ENCODE data around the gene ATP1B1.
A peak's percentile ranks its signal among the peaks of the same experiment; 100 is the strongest.

- TF ChIP-seq, protein P1, sequence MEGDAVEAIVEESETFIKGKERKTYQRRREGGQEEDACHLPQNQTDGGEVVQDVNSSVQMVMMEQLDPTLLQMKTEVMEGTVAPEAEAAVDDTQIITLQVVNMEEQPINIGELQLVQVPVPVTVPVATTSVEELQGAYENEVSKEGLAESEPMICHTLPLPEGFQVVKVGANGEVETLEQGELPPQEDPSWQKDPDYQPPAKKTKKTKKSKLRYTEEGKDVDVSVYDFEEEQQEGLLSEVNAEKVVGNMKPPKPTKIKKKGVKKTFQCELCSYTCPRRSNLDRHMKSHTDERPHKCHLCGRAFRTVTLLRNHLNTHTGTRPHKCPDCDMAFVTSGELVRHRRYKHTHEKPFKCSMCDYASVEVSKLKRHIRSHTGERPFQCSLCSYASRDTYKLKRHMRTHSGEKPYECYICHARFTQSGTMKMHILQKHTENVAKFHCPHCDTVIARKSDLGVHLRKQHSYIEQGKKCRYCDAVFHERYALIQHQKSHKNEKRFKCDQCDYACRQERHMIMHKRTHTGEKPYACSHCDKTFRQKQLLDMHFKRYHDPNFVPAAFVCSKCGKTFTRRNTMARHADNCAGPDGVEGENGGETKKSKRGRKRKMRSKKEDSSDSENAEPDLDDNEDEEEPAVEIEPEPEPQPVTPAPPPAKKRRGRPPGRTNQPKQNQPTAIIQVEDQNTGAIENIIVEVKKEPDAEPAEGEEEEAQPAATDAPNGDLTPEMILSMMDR (IDR thresholded peaks at IDR 0.05) = peak; percentile 14
- no peak for TF ChIP-seq EZH2 (IDR thresholded peaks at IDR 0.05)
- TF ChIP-seq EZH2phosphoT487 (IDR thresholded peaks at IDR 0.05) = no peak
These were observed 926 bp upstream of the ATP1B1 start for GRCh38 chr1:169105434-169106094.
